Spleen (tissue), 7 donors: ENCODE results near the gene ZNF700.
"Not testable (repeated sequence)": the region's sequence is repeated elsewhere in the genome, so short reads cannot be mapped to it uniquely, and the experiment has no call there.

Experiments used
- POLR2AphosphoS5 ChIP-seq, 3 donors: sonication (generic); formaldehyde crosslinking; IDR thresholded peaks; one replicate each; pipeline ENCODE4 v1.5.1; 2017; ENCODE audit warnings: antibody characterized with exemption in 3 of 3
- TF ChIP-seq, protein P1 (sequence below), 11 experiments: fragments of 200-600 bp in 7 of 11; fragments of 450-650 bp in 4 of 11; sonication (generic) in 4 of 11; IDR thresholded peaks in 8 of 11; conservative IDR thresholded peaks in 3 of 11; 1 replicate in 7 of 11; 2 replicates in 4 of 11; pipeline versions ENCODE4 v1.4.0 to v1.8.0; 2016 to 2021; ENCODE audit warnings: antibody characterized with exemption in 11 of 11, inconsistent platforms in 4 of 11, mild to moderate bottlenecking in 1 of 11
- donor health status: DM: no; HTN: no; CAD: no; lungs with moderate emphysema.
- donor health status: DM: no; HTN: no; CAD: no.
- donor health status: DM: no; HTN: no; CAD: no.

DNA sequence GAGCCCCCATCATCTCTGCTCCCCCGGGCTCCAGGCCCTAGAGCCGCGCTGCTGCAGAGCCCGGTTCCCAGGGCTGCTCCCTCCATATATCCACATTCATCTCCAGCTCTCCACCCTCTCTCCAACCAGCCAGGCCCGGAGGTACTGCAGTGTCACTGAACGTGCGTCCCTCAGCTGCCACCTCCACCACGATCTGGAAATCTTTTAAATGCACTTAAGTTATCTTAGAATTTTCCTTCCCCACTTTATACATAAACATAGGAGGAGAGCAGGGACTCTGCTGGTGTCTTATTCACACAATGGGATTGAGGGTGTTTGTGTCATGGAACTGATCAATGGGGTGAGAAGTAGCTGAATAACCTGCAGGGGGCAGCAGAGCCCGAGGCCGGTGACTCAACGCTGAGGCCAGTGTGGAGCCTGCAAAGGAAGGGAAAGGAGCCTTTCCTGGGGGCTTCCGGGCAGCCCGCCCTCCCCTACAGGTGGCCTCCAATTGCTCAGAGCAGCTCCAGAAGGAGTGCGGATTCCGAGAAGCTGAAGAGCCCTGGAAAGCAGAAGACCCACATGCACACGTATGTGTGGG, 45.1 kb upstream of the ZNF700 start:
- TF ChIP-seq, protein P1, sequence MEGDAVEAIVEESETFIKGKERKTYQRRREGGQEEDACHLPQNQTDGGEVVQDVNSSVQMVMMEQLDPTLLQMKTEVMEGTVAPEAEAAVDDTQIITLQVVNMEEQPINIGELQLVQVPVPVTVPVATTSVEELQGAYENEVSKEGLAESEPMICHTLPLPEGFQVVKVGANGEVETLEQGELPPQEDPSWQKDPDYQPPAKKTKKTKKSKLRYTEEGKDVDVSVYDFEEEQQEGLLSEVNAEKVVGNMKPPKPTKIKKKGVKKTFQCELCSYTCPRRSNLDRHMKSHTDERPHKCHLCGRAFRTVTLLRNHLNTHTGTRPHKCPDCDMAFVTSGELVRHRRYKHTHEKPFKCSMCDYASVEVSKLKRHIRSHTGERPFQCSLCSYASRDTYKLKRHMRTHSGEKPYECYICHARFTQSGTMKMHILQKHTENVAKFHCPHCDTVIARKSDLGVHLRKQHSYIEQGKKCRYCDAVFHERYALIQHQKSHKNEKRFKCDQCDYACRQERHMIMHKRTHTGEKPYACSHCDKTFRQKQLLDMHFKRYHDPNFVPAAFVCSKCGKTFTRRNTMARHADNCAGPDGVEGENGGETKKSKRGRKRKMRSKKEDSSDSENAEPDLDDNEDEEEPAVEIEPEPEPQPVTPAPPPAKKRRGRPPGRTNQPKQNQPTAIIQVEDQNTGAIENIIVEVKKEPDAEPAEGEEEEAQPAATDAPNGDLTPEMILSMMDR (IDR thresholded peaks at IDR 0.05 in 8 of 11, conservative IDR thresholded peaks at IDR 0.05 in 3 of 11) = peak in 6 of 11 experiments; percentile 7 to 57 (median 40)
- TF ChIP-seq POLR2AphosphoS5 (IDR thresholded peaks at IDR 0.05) = not testable (repeated sequence)
